Calu3 (cell line): ENCODE measurements around the gene PCDHA12. TPM values are rescaled to one million over a fixed set of nuclear protein-coding genes. Genes with fewer than 3 reads are reported as not detected.
"Not testable (repeated sequence)": the region's sequence is repeated elsewhere in the genome, so short reads cannot be mapped to it uniquely, and the experiment has no call there.

Experiments
- BruUV-seq: library from RNA; stranded (reverse); fragments of 400-500 nt; replicated peaks from 2 replicates; lab custom pipeline; 2021; lab: Mats Ljungman, UMichigan
- CTCF ChIA-PET: fragments of 300-600 bp; sonication (Branson Sonifier 250); formaldehyde crosslinking; loops from one replicate; lab custom pipeline; 2022; ENCODE audit warnings: antibody characterized with exemption; lab: Charles Lee
- DNase-seq: peaks from one replicate; pipeline ENCODE4 v3.0.0; 2022
- H3K27ac Mint-ChIP-seq: one replicate; pipeline ENCODE4 v1.8.0; 2022; ENCODE audit warnings: mixed read lengths; ENCODE audit not compliant: unreplicated experiment
- H3K27me3 Mint-ChIP-seq: one replicate; pipeline ENCODE4 v1.8.0; 2022; ENCODE audit warnings: mixed read lengths; ENCODE audit not compliant: unreplicated experiment
- H3K36me3 Mint-ChIP-seq: one replicate; pipeline ENCODE4 v1.8.0; 2022; ENCODE audit warnings: mild to moderate bottlenecking, moderate library complexity, mixed read lengths; ENCODE audit not compliant: insufficient read depth, unreplicated experiment
- H3K4me1 Mint-ChIP-seq: one replicate; pipeline ENCODE4 v1.8.0; 2022; ENCODE audit warnings: mild to moderate bottlenecking, low read depth, mixed read lengths; ENCODE audit not compliant: unreplicated experiment
- H3K4me3 Mint-ChIP-seq: one replicate; pipeline ENCODE4 v1.8.0; 2022; ENCODE audit warnings: mild to moderate bottlenecking, low read depth, moderate library complexity, mixed read lengths; ENCODE audit not compliant: unreplicated experiment
- H3K9me3 Mint-ChIP-seq: one replicate; pipeline ENCODE4 v1.8.0; 2022; ENCODE audit warnings: low read depth, mixed read lengths; ENCODE audit not compliant: unreplicated experiment
- intact Hi-C: fragments of 100-400 bp; cut with micrococcal nuclease; formaldehyde crosslinking; loops from one replicate; pipeline ENCODE4 v1.10.0; 2022; ENCODE audit not compliant: unreplicated experiment
- total RNA-seq: library from RNA; stranded (reverse); gene quantifications from 2 replicates; pipeline ENCODE4 v1.2.3, GENCODE V29; 2022
- TF ChIP-seq, protein P1 (sequence below): fragments of 200-600 bp; IDR thresholded peaks from one replicate; pipeline ENCODE4 v1.8.0; 2022; ENCODE audit warnings: antibody characterized with exemption; ENCODE audit not compliant: unreplicated experiment

The PCDHA12 gene
- total RNA-seq, 1 experiment from 2014 or later, result 0.78 TPM

GRCh38 chr5:140842798-140843733, 32.0 kb upstream of the PCDHA12 start:
- Mint-ChIP-seq H3K4me3 (no peak overlapping the region), H3K27me3 (no peaks in the 10 kb centered on the region), H3K9me3 (peaks cover 12% of the 10 kb centered on the region), H3K4me1 (no peaks in the 10 kb centered on the region), H3K27ac (no peak overlapping the region), H3K36me3 (no peaks in the 10 kb centered on the region)
- CTCF ChIA-PET, result no interaction called here
- intact Hi-C loops, result no loop called here
- no TSS peak for BruUV-seq
- TF ChIP-seq, protein P1, sequence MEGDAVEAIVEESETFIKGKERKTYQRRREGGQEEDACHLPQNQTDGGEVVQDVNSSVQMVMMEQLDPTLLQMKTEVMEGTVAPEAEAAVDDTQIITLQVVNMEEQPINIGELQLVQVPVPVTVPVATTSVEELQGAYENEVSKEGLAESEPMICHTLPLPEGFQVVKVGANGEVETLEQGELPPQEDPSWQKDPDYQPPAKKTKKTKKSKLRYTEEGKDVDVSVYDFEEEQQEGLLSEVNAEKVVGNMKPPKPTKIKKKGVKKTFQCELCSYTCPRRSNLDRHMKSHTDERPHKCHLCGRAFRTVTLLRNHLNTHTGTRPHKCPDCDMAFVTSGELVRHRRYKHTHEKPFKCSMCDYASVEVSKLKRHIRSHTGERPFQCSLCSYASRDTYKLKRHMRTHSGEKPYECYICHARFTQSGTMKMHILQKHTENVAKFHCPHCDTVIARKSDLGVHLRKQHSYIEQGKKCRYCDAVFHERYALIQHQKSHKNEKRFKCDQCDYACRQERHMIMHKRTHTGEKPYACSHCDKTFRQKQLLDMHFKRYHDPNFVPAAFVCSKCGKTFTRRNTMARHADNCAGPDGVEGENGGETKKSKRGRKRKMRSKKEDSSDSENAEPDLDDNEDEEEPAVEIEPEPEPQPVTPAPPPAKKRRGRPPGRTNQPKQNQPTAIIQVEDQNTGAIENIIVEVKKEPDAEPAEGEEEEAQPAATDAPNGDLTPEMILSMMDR, result no peak
- no peak for DNase-seq

DNA sequence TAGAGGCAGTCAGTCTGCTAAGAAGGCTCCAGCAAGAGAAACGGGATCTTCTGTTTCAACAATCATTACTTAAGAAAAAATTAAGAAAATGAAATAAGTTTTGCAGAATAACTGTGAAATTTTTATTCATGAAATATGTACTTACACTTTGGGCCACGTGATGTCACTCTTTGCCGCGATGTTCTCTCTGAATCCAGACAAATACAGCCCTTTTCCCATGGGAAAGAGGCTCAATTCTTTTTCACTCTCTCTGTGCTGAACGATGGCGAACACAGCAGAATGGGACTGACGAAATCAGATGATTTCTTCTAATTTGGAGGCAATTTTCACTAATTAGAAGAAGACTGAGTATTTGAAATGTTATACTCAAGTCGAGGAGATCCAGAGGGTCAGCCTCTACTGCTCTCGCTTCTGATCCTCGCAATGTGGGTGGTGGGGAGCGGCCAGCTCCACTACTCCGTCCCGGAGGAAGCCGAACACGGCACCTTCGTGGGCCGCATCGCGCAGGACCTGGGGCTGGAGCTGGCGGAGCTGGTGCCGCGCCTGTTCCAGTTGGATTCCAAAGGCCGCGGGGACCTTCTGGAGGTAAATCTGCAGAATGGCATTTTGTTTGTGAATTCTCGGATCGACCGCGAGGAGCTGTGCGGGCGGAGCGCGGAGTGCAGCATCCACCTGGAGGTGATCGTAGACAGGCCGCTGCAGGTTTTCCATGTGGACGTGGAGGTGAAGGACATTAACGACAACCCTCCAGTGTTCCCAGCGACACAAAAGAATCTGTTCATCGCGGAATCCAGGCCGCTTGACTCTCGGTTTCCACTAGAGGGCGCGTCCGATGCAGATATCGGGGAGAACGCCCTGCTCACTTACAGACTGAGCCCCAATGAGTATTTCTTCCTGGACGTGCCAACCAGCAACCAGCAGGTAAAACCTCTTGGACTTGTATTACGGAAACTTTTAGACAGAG, 26.7 kb upstream of the PCDHA12 start, which contains the start of gene PCDHA9:
TSS of gene PCDHA9 (plus strand) at position 244 of the 964 bp plus-strand sequence. CDS start at position 358, 114 bp downstream.
- CTCF ChIA-PET, H3K27me3 Mint-ChIP-seq, H3K36me3 Mint-ChIP-seq, H3K27ac Mint-ChIP-seq, H3K9me3 Mint-ChIP-seq, BruUV-seq, H3K4me3 Mint-ChIP-seq, DNase-seq, H3K4me1 Mint-ChIP-seq: not testable (repeated sequence)
- intact Hi-C loops, result loop anchor here (1.0 kb wide), 1 partner anchor 193 kb away; no protein-coding TSS in a partner anchor

- BruUV-seq, H3K9me3 Mint-ChIP-seq, CTCF ChIA-PET, H3K27ac Mint-ChIP-seq, H3K36me3 Mint-ChIP-seq, H3K4me3 Mint-ChIP-seq, DNase-seq, H3K4me1 Mint-ChIP-seq, H3K27me3 Mint-ChIP-seq, intact Hi-C loops: not testable (repeated sequence)
Measured at GRCh38 chr5:140849831-140850634, 25.1 kb upstream of the PCDHA12 start.

DNA sequence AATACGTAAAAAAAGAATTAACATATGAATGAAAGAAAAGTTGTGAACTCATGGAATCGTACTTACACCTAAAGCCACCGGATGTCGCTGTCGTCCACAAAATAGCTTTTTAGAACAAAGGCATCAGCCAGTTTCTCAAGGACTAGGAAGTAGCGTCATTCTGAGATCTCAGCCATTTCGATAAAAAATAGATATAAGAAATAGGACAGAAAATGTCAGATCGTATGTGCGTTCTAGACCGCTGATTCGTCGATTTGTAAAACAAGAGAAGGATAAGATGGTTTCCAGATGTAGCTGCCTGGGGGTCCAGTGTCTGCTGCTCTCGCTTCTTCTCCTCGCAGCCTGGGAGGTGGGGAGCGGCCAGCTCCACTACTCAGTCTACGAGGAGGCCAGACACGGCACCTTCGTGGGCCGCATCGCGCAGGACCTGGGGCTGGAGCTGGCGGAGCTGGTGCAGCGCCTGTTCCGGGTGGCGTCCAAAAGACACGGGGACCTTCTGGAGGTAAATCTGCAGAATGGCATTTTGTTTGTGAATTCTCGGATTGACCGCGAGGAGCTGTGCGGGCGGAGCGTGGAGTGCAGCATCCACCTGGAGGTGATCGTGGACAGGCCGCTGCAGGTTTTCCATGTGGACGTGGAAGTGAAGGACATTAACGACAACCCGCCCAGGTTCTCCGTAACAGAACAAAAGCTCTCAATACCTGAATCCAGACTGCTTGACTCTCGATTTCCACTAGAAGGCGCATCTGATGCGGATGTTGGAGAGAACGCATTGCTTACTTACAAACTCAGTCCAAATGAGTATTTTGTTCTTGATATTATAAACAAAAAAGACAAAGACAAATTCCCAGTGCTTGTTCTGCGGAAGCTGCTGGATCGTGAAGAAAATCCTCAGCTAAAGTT, 19.1 kb upstream of the PCDHA12 start, which contains the start of gene PCDHA10:
TSS of gene PCDHA10 (plus strand) at position 126 of the 903 bp plus-strand sequence. CDS start at position 278, 152 bp downstream.
- no peak for DNase-seq
- no peaks in the 10 kb centered on the region for H3K27me3 Mint-ChIP-seq

More for the DNA sequence above, 19.1 kb upstream of the PCDHA12 start, which contains the start of gene PCDHA10:
- peaks cover 5% of the 10 kb centered on the region for H3K9me3 Mint-ChIP-seq
- TF ChIP-seq, protein P1, result no peak
- BruUV-seq, result no TSS peak
- intact Hi-C loops, result no loop called here
- peaks cover 4% of the 10 kb centered on the region for H3K36me3 Mint-ChIP-seq
- no peak within 1 kb of the TSS for H3K27ac Mint-ChIP-seq
- CTCF ChIA-PET, result no interaction called here
- no peak within 1 kb of the TSS for H3K4me3 Mint-ChIP-seq
- H3K4me1 Mint-ChIP-seq, result no peaks in the 10 kb centered on the region
